Left hindlimb (tissue), 1 donor: ENCODE measurements around the gene THUMPD1.

ENCODE experiments used
- DNase-seq: peaks from one replicate; pipeline ENCODE4 v3.0.0-alpha.2; 2018

Gene THUMPD1

GRCh38 chr16:20689668-20690067 is 52.0 kb downstream of the THUMPD1 start:
- DNase-seq: no peak

- no peak for DNase-seq
These were observed 57.8 kb downstream of the THUMPD1 start for GRCh38 chr16:20683812-20684211.
